PC-3 (cell line): ENCODE data around the gene TSPO.

ENCODE experiments used
- CTCF ChIP-seq: fragments of 300-600 bp; sonication (generic); conservative IDR thresholded peaks from 2 replicates; pipeline ENCODE4 v1.5.1; 2017; ENCODE audit warnings: antibody characterized with exemption, low read depth, mild to moderate bottlenecking, low read length
- EZH2 ChIP-seq: fragments of 300-600 bp; sonication (generic); IDR thresholded peaks from one replicate; pipeline ENCODE4 v1.6.1; 2017; ENCODE audit warnings: antibody characterized with exemption, mild to moderate bottlenecking, low read length; ENCODE audit not compliant: unreplicated experiment
- EZH2phosphoT487 ChIP-seq: fragments of 300-600 bp; sonication (generic); IDR thresholded peaks from 2 replicates; pipeline ENCODE4 v1.6.1; 2018; ENCODE audit warnings: mild to moderate bottlenecking, antibody characterized with exemption, low read length, borderline replicate concordance

GRCh38 chr22:43110927-43111623 lies 40.3 kb upstream of the TSPO start:
- no peak for TF ChIP-seq CTCF
- TF ChIP-seq EZH2phosphoT487: no peak
- no peak for TF ChIP-seq EZH2
